Cardiac septum (tissue), 1 donor: ENCODE data around the gene PKP4. TPM values are rescaled to one million over a fixed set of nuclear protein-coding genes. Genes with fewer than 3 reads are reported as not detected.
"Not testable (repeated sequence)": the region's sequence is repeated elsewhere in the genome, so short reads cannot be mapped to it uniquely, and the experiment has no call there.

ENCODE experiments used
- DNase-seq: peaks from one replicate; pipeline ENCODE4 v3.0.0-alpha.2; 2020; ENCODE audit warnings: low spot score
- intact Hi-C: fragments of 100-400 bp; cut with DNase I; formaldehyde crosslinking; loops from one replicate; pipeline ENCODE4 v1.14.0; 2022
- total RNA-seq: library from RNA; stranded (reverse); fragmentation: NEBNext Ultra II Directional; extraction: Animal tissue kit (Norgen Biotek cat#: 25700); gene quantifications from one replicate; pipeline ENCODE4 v1.2.1, GENCODE V29; 2021
- donor health status: DM: no; HTN: no; CAD: no.

Gene PKP4
- total RNA-seq, 1 donor from 2014 or later, result 43.2 TPM

DNA sequence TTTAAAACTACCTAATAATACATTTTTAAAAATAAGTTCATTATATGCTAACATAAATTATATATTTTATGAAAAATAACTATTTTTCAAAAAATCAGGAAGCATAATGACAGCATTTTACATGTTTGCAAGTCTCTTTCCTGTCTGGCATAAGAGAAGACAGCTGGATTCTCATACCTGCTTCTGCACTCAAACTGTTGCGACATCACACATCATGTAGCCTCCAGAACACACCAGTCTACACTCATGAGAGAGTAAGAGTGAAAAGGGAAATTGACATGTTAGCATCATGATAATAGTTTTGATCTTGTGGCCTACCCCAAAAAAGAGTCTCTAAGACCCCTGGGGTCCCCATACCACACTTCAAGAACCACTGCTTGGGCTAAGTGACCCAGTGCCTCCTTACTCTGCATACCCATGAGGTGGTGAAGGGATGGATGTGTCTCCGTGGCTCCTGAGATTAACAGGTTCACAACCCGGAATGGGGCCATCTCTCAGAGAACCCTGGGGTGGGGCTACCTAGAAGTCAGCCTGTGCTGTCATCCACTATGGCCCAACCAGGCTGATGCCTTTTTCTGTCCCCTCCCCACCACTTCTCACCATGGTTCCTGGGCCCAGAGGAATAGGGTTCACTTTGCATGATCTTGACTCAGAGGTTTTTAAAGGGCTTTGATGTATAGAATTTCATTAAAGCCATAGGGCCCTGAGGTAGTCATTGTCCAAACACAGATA is 235.8 kb downstream of the PKP4 start:
- DNase-seq, result no peak
- intact Hi-C loops, result no loop called here

DNA sequence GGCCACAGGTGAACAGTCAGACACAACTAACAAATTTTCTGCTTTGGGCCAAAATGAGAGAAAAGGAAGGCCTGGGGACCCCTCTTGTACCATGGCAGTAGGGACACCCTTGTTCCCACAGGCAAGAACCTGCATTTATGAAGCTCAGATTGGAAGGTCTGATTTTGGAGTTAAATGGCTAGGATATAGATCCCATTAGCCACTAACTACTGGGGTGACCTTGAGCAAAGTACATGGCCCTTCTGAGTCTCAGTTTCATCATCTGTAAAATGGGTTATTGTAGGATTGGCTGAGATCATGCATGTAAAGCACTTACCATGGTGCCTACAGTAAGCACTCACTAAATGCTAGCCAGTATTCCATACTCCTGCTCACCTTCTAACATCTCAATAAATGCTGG is 236.7 kb downstream of the PKP4 start:
- no peak for DNase-seq
- intact Hi-C loops, result no loop called here

DNA sequence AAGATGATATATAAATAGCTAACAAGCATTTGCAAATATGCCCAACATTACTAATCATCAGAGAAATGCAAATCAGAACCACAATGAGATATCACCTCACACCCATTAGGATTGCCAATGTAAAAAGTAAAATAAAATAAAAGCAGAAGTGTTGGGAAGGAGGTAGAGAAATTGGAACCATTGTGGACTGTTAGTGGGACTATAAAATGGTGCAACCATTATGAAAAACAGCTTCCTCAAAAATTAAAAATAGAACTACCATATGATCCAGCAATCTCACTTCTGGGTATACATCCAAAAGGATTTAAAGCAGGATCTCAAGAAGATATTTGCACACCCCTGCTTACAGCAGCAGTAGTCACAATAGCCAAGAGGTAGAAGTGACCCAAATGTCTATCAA is 238.6 kb downstream of the PKP4 start:
- no peak for DNase-seq
- intact Hi-C loops, result no loop called here

DNA sequence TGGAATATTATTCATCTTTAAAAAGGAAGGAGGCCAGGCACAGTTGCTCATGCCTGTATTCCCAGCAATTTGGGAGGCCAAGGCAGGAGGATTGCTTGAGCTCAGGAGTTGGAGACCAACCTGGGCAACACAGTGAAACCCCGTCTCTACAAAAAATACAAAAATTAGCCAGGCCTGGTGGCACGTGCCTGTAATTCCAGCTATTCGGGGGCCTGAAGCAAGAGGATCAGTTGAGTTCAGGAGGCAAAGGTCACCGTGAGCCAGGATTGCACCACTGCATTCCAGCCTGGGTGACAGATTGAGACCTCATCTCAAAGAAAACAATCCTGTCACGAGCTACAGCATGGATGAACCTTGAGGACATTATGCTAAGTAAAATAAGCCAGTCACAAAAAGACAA is 239.0 kb downstream of the PKP4 start:
- intact Hi-C loops, DNase-seq: not testable (repeated sequence)

DNA sequence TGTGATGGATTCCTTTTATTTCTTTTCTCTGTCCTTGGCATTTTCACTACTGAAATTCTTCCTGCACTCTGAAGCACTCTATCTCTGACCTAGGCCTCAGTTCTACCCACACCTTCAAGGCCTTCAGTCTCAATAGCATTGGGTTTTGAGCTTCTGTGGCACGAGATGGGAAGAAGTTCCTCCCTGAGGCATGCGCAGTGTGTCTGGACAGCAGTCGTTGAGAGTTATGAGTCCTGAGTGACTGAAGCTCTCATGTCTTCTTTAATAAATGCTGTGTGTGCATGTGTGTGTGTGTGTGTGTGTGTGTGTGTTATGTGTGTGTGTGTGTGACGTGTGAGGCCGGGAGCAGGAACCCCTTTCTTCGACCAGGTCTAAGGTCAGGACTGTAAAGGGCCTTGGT is 242.6 kb downstream of the PKP4 start:
- intact Hi-C loops, result no loop called here
- DNase-seq, result no peak

DNA sequence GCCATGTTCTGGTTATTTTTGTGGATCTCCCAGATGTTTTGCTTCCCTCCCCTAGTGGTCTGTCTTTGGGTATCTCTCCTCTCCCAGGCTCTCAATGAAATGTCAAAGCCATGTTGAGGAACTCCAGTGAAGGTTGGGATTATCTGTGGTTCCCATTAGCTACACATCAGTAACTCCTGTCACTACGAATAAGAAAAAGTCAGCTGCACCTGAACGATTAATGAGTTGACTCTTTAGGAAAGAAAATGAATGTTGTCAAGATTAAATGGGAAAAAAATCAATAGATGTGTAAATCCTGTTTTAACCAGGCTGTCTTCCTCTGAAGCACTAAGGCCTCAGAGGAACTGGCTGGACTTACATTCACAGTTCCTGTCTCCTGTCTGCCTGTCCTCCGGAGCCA is 244.3 kb downstream of the PKP4 start:
- DNase-seq, result no peak
- intact Hi-C loops, result no loop called here

DNA sequence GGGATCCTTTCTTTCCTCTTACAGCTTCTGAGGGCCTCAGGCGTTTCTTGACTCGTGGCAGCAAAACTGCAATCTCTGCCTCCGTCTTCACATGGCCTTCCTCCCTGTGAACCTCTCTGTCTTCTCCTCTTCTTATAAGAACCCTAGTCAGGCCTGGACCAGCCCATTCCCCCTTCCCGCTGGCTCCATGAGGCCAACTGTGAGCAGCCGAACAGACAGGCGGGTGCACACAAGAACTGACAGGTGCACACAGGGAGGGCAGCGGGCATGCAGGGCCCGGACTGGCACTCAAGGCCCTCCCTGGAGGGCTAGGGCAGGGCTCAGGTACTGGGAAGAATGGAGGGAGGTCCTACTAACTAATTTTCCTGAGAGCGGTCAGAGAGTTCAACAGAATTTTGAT is 246.0 kb downstream of the PKP4 start:
- intact Hi-C loops, result no loop called here

DNA sequence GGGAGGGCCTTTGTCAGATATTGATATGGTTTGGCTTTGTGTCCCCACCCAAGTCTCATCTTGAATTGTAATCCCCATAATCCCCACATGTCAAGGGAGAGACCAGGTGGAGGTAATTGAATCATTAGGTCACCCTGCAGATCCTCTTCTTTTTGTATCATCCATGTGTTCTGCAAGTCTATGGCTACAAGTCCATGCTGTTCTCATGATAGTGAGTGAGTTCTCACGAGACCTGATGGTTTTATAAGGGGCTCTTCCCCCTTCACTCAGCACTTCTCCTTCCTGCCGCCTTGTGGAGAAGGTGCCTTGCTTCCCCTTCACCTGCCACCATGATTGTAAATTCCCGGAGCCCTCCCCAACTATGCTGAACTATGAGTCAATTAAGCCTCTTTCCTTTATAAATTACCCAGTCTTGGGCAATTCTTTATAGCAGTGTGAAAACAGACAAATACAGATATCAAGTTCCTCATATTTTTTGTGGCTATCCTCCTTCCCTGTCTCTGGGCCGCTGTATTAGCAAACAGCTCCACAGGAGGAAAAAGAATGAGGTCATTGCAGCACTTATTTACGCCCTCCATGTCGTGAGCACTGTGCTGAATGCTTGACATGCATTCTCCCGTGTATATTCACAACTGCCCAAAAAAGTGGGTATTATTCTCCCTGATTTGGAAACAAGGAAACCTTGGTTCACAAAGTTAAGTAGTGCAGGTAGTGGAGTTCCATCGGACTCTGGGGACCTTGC is 248.1 kb downstream of the PKP4 start:
- intact Hi-C loops, DNase-seq: not testable (repeated sequence)

More for the DNA sequence above, 246.0 kb downstream of the PKP4 start:
- DNase-seq, result no peak

DNA sequence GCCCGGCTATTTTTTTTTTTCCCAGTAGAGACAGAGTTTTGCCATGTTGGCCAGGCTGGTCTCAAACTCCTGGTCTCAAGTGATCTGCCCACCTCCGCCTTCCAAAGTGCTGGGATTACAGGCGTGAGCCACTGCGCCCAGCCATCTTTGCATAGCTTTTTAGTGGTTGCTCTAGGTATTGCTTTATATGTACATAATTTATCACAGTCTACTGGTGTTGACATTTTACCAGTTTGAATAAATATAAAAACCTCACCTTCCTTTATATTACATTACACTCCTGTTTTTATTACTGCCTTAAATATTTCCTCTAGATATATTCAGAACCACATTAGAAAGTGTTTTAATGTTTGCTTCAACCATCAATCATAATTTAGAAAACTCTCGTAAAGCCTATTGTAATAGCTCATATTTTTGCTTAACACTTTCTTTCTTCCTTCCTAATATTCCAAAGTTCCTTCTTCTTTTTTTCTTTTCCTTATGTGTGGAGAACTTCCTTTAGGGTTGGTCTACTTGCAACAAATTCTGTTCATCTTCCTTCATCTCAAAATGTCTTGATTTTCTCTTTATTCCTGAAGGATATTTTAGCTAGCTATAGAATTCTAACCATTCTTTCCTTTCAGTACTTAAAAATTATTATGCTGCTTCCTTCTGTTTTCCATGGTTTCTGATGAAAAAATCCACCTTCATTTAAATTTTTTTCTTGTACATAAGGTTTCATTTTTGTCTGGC is 256.2 kb downstream of the PKP4 start:
- DNase-seq, result peak; percentile 50
- intact Hi-C loops, result no loop called here

DNA sequence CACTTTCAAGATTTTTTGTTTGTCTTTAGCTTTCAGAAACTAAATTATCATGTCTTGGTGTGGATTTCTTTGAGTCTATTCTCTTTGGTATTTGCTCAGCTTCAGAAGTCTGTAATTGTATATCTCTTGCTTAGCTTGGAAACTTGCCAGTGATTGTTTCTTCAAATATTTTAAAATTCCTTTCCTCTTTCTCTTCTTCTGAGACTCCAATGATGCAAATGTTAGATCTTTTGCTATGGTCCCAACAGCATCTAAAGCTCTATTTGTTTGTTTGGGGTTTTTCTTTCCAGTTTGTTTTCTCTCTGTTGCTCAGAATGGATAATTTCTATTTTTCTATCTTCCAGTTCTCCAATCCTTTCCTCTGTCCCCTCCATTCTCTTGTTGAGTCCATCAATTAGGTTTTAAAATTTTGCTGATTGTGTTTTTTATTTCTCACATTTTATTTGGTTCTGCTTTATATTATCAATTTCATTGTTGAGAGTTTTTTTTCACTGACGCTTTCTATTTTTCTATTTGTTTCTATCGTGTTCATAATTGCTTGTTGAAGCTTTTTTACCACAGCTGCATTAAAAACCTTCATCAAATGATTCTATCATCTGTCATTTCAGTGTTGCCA is 256.9 kb downstream of the PKP4 start:
- DNase-seq, result no peak
- intact Hi-C loops, result no loop called here

DNA sequence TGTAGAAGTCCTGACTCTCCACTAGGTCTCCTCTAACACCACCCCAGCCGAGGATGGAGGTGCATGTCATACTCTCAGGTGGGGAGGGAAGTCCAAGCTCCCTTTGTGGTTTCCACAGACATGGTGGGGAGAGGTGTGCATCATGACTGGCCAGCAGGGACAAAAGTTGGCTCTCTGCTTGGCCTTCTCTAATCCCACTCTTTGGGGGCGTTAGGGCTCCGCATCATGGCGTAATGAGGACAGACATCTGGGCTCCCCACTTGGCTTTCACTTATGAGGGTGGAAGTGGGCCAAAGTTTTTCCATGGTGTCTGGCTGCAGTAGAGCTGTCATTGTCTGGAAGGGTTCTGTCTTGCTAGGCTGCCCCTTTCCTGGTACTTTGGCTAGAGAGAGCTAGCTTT is 257.7 kb downstream of the PKP4 start:
- peak; percentile 73 for DNase-seq
- intact Hi-C loops, result no loop called here

DNA sequence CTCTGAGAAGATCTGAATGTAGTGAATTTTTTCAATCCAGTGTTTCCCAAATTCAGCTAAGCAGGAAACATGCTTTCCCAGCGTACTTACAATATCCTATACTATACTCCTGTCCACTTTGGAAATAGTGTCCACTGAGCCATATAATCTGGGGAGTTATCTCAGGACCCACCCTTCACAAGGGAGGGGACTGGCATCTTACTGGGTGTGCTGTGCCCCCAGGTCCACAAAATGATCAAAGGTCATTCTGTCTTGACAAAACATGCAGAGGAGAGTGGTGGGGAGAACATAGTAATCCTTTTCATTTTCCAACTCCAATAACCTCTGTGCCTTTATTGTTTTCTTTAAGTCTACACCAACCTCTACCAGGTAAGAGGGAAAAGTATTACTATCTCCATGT is 258.6 kb downstream of the PKP4 start:
- intact Hi-C loops, result loop anchor here (5.0 kb wide), 1 partner anchor 48 kb away; no protein-coding TSS in a partner anchor

DNA sequence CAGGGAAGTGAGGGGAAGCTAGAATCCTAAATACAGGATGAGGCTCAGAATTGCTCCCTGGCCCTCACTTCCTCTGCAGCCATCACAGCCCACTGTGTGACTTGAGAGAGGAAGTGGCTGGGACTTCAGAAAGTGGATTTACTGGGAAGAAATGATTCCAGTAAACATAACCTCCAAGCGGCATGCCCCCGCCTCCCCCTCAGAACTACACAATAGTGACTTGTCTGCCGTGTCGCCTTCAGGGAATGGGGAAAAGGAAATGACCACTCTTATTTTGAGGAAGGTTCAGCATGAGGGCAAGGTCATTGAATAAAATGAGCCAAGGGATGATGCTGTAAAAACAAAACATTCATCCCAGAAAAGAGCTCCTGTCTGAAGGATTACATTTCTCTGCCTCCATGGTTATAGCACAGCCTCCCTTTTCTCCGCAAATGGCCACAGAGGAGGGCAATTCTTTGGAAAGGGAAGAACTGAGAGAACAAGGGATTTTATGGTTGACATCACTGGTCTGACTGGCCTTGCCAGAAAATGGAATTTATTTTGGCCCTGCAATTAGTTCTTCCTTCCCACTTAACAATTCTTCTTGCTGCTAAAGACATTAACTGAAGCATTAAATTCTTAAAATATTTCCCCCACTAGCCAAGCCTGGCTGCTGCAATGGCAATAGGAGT is 259.5 kb downstream of the PKP4 start:
- intact Hi-C loops, result loop anchor here (1.0 to 5.0 kb wide), 3 partner anchors 29 to 116 kb away; no protein-coding TSS in a partner anchor

More for the DNA sequence above, 258.6 kb downstream of the PKP4 start:
- DNase-seq, result peak; percentile 26

DNA sequence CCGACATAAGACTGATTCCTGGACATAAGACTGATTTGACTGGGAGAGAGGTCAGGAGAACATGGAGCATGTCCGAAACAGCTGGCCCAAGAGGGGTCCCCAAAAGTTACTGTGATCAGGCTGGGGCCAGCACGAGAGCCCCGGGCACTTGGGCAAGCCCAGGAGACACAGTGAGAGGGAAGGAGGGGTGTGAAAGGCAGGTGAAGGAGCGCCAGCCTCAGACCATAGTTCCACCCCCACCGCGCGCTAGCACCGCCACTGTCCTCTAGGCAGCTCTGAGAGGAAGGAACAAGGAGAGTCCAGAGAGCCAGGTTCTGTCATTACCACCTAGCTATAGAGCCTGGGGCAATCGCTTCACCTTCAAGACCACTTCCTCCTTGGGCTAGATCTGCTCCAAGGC is 260.2 kb downstream of the PKP4 start:
- intact Hi-C loops, result loop anchor here (1.0 to 5.0 kb wide), 3 partner anchors 28 to 117 kb away; no protein-coding TSS in a partner anchor
- DNase-seq, result peak; percentile 64

More for the DNA sequence above, 259.5 kb downstream of the PKP4 start:
- peak; percentile 87 for DNase-seq

DNA sequence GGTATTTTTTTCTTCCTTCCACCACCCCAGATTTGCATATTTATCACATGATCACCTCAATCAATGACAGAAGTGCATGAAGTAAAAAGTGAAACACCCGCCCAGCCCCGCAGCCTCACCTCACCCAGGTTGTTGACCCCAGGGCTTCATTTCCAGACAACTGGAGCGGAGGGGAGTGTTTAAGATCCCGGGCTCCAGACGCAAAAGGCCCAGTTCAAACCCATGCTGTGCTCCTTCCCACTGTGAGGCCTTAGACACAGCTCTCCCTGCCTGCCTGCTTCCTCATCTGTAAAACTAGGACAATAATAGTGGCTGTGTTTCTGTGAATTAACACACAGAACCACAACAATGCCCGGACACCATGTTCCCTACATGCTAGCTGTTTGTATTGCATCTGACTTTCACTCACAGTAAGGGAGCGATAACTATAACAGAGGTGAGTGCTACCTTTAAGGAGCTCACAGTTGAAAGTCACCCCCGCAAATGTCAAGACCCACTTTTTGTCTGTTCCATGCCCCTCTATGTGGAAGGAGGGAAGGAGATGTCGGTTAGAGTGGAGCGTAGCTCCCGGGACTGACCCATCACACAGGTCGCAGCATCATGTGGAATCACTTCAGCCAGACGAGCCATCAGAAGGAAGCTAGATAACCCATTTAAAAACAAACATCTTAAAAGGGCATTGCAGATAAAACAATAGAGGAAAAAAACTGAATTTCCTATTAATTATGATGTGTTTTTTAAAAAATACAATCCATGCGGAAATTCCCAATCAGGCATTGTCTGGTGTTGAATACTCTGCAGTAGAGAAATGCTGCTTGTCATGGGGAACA is 260.8 kb downstream of the PKP4 start:
- intact Hi-C loops, result loop anchor here (5.0 kb wide), 1 partner anchor 50 kb away; no protein-coding TSS in a partner anchor
- peak; percentile 46 for DNase-seq

DNA sequence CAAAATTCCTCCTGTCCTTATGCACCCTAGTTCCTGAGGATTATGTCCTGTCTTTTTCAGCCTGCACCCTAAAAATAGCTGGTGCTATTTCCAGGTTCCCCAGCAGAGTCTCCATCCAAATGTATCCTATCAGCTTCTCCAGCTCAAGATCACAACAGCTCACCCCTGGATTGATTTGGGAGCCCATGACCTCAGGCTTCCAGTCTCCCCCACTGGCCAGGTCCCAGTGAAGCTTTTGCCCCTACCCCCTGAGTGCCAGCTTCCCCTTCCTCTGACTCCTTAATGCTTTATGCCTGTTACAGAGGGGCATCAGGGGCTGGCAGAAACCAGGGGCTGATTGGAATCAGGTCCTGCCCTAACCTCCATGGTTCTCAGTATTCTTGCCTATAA is 261.4 kb downstream of the PKP4 start:
- peak; percentile 35 for DNase-seq
- intact Hi-C loops, result loop anchor here (5.0 kb wide), 1 partner anchor 51 kb away; no protein-coding TSS in a partner anchor

DNA sequence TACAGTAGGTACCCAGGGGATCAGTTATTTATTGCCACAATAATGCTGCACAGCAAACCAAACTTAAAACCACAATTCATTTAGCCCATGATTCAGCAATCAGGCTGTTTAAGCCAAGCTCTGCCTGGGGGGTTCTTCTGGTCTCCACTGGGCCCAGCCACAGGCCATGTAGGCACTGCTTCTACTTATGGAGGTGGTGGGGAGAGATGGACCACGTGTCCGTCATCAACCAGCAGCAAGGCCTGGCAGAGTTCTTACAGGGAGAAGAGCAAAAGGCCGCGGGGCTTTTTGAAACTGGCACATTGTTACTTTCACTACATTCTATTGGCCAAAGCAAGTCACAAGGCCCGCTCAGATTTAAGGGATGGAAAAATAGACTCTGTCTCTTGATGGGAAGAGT is 262.1 kb downstream of the PKP4 start:
- intact Hi-C loops, result loop anchor here (5.0 kb wide), 1 partner anchor 52 kb away; no protein-coding TSS in a partner anchor
- DNase-seq, result peak; percentile 62

DNA sequence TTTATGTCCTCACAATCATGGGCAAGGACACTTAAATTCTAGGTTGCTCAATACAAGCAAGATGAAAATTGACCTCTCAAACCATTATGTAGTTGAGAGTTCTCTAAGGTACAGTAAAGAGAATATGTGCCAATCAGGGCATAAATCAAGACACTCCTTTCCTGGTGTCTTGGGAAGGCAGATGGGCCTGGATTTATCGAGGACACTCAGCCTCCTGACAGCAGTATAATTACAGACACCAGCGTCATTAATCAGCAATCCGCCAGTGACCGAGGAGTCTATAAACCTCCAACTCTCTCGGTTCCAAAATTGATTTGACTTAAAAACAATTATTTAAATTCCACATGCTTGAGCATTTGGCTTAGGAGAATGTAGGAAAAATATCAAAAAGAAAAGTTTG is 262.7 kb downstream of the PKP4 start:
- DNase-seq, result no peak
- intact Hi-C loops, result loop anchor here (5.0 kb wide), 1 partner anchor 52 kb away; no protein-coding TSS in a partner anchor
